Epidermal melanocyte (primary cell): ENCODE measurements around the gene CKMT1B.
"Not testable (repeated sequence)": the region's sequence is repeated elsewhere in the genome, so short reads cannot be mapped to it uniquely, and the experiment has no call there.

Experiments
- DNase-seq: peaks from one replicate; pipeline ENCODE4 v3.0.0; 2011; ENCODE audit warnings: low spot score; ENCODE audit not compliant: insufficient read length

Gene CKMT1B

GRCh38 chr15:43593328-43594190 lies at the start of gene CKMT1B:
TSS of gene CKMT1B (plus strand) at chr15:43594027. CDS start at chr15:43594219, 192 bp downstream.
- not testable (repeated sequence) for DNase-seq

- DNase-seq: no peak
Observed at GRCh38 chr15:43544266-43544665, 49.6 kb upstream of the CKMT1B start.

- no peak for DNase-seq
Observed at GRCh38 chr15:43545426-43545825, 48.4 kb upstream of the CKMT1B start.

- DNase-seq: no peak
Observed at GRCh38 chr15:43547539-43547938, 46.3 kb upstream of the CKMT1B start.

GRCh38 chr15:43550527-43551363 lies 43.1 kb upstream of the CKMT1B start:
- no peak for DNase-seq

DNA sequence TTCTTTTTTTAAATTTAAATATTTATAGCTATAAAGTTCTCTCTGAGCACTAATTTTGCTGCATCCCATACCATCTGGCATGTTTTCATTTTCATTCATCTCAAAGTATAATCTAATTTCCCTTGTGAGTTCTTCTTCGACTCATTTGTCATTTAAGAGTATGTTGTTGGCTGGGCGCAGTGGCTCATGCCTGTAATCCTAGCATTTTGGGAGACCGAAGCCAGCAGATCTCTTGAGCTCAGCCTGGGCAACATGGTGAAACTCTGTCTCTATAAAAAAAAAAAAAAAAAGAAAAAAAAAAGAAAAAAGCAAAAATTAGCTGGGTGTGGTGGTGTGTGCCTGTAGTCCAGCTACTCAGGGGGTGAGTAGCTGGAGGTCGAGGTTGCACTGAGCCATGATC lies 41.6 kb upstream of the CKMT1B start:
- DNase-seq: no peak

DNA sequence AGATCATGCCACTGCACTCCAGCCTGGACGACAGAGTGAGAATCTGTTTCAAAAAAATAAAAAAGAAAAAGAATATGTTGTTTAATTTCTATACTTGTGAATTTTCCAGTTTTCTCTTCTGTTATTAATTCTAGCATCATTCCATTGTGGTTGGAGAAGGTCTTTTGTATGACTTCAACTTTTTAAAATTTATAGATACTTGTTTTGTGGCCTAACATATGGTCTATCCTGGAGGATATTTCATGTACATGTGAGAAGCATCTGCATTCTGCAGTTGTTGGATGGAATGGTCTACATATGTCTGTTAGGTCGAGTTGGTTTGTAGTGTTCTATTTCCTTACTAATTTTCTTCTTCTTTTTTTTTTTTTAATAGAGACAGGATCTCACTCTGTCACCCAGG lies 40.8 kb upstream of the CKMT1B start:
- DNase-seq: no peak

DNA sequence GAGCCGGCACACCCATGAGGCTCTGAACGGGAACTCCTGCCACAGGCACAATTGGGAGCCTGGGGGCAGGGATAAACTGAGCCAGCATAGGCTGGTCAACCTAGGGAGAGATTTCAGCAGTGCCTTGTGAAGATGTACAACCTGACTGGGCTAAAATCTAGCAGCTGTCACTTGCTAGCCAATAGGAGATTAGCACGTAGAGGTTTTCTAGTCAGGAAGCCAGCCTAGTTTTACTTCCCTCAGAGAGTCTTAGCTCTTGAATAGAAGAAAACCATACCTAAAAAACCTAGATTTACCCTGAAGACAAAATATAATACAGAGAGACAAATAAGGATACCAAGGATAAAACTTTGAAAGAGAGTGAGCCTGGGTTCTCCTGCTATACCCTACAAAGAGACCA lies 31.1 kb upstream of the CKMT1B start:
- not testable (repeated sequence) for DNase-seq

DNA sequence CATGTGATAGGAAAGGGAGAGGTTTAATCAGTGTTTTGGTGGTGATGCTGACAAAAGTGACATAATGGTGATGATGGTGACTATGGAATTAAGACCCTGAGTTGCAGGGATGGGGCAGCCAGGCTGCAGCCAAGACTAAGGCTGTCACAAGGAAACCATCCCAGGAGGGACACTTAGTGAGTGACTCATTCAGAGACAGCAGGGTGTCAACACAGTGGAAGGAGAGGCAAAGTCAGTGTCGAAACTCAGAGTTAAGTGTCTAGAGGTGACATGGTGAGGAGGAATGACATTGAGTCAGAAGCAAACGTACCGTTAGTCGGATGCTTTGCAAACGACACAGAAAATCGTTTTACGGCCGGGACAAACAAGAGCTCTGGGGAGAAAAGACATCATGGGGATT lies 30.0 kb upstream of the CKMT1B start:
- not testable (repeated sequence) for DNase-seq

DNA sequence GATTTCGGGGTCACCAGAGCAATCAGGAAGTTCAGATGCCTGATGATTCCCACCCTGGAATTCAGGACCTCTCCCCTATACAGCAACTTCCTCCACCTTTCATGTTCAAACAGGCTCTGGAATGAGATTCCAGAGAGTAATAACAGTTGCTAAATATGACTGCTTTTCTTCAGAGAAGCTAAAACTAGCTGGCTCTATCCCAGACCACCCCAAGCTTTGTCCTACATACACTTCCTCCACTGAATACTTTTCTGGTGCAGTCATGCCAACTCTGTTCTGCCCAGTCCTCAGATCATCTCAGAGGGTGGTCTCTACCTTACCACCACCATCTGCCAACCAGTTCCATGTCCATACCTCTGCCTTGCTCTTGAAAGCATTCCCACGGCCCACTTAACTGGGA lies 27.2 kb upstream of the CKMT1B start:
- DNase-seq: not testable (repeated sequence)

- DNase-seq: not testable (repeated sequence)
Observed at GRCh38 chr15:43574607-43575006, 19.2 kb upstream of the CKMT1B start.

- DNase-seq: not testable (repeated sequence)
Observed at GRCh38 chr15:43589778-43590466, 3.9 kb upstream of the CKMT1B start, which contains the start of gene PPIP5K1. TSS of gene PPIP5K1 (minus strand) at chr15:43590208. CDS start at chr15:43584504, 5,704 bp downstream.

DNA sequence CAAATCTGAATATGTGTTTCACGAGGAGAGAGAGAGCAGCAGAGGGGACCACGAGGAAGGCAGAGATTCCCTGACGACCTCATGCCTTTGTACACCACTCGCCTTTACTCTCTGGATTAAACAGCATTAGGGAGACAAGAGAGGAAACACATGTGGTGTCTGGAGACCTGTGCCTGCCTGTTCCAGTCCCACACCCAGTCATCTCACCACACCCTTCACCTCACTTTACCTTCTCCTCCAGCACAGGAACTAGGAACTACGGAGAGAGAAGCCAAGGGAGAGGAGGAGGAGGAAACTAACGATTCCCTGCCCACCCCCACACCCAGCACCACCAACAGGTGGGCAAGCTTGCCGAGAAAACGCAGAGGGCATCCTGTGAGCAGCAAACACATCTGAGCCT lies 986 bp upstream of the CKMT1B start:
- not testable (repeated sequence) for DNase-seq

- not testable (repeated sequence) for DNase-seq
Observed at GRCh38 chr15:43599131-43599530, 5.3 kb downstream of the CKMT1B start.

- not testable (repeated sequence) for DNase-seq
Observed at GRCh38 chr15:43600200-43600599, 6.4 kb downstream of the CKMT1B start.

DNA sequence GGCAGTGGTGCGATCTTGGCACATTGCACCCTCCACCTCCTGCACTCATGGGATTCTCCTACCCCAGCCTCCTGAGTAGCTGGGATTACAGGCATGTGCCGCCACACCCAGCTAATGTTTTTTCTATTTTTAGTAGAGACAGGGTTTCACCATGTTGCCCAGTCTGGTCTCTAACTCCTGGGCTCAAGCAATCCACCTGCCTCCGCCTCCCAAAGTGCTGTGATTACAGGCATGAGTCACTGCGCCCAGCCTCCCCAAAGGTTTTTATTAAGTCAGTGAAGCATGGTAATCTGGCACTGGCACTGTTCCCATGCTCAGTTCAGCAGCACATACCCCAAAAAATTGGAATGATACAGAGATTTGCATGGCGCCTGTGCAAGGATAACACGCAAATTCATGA lies 8.4 kb downstream of the CKMT1B start:
- not testable (repeated sequence) for DNase-seq

GRCh38 chr15:43617750-43618149 lies 23.9 kb downstream of the CKMT1B start:
- not testable (repeated sequence) for DNase-seq

- not testable (repeated sequence) for DNase-seq
Observed at GRCh38 chr15:43618700-43619099, 24.9 kb downstream of the CKMT1B start, which contains the start of gene STRC. TSS of gene STRC (minus strand) at chr15:43618800. CDS start at chr15:43618722, 78 bp downstream.

DNA sequence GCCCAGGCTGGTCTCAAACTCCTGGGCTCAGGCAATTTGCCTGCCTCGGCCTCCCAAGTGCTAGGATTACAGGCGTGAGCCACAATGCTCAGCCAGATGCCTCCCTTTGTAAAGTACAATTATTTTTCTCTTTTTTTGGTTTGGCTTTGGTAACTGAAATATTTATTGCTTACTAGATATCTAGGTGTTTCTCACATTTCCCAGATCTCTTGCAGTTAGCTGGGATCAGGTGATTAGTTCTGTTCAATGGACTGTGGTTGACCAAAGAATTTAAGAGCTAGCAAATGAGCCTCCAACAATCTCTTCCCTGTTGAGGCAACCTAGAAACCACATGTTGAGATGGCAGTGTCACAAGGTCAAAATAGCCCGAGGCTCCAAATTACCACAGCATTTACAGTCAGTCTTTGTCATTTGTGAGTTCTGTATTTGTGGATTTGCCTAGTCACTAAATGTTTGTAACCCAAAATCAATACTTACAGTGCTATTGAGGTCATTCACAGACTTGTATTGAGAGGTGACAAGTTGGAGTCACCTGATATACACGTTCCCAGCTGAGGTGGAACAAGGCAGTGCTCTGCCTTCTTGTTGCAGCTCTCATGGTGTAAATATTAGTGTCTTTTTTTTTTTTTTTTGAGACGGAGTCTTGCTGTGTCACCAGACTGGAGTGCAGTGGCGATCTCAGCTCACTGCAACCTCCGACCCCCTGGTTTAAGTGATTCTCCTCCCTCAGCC lies 28.4 kb downstream of the CKMT1B start:
- DNase-seq: not testable (repeated sequence)

- no peak for DNase-seq
Observed at GRCh38 chr15:43625106-43625505, 31.3 kb downstream of the CKMT1B start.

DNA sequence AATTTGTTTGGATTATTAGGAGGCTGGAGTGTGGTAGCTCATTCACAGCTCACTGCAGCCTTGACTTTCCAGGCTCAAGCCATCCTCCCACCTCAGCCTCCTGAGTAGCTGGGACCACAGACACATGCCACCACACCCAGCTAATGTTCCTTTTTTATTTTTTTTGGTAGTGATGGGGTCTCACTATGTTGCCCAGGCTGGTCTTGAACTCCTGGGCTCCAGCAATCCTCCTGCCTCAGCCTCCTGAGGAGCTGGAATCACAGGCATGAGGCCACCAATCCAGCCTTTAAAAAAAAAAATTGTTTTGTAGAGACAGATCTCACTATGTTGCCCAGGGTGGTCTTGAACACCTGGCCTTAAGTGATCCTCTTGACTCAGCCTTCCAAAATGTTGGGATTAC lies 33.1 kb downstream of the CKMT1B start:
- not testable (repeated sequence) for DNase-seq
